T-cell (primary cell): ENCODE results near the gene MRPS34. TPM values are rescaled to one million over a fixed set of nuclear protein-coding genes. Genes with fewer than 3 reads are reported as not detected.
A peak's percentile ranks its signal among the peaks of the same experiment; 100 is the strongest.

Experiments
- ATAC-seq, 4 experiments: fragments of 200-7000 bp in 3 of 4; fragments of 150-1000 bp in 1 of 4; cut with Tn5 transposase; replicated peaks in 1 of 4; 1 replicate in 3 of 4; 2 replicates in 1 of 4; pipeline ENCODE4 v1.10.0; 2021; ENCODE audit warnings: moderate library complexity in 3 of 4, mild to moderate bottlenecking in 2 of 4, moderate number of reproducible peaks in 1 of 4
- CTCF ChIA-PET, 2 donors: fragments of 300-600 bp; sonication (Branson Sonifier 250); formaldehyde crosslinking; loops; one replicate each; lab custom pipeline; 2022; ENCODE audit warnings: antibody characterized with exemption in 2 of 2; lab: Charles Lee
- POLR2A ChIA-PET, 2 donors: fragments of 300-600 bp; sonication (Branson Sonifier 250); formaldehyde crosslinking; loops; one replicate each; lab custom pipeline; 2022; ENCODE audit warnings: antibody characterized with exemption in 2 of 2; lab: Charles Lee
- DNase-seq, 35 experiments: peaks; one replicate each; pipeline versions ENCODE4 v3.0.0 to v3.0.0-alpha.2; 2013 to 2023
- H3K27ac ChIP-seq: one replicate; pipeline ENCODE4 v1.5.1; 2013; ENCODE audit warnings: low read length
- H3K27me3 ChIP-seq, 2 experiments: replicated peaks in 1 of 2; 1 replicate in 1 of 2; 2 replicates in 1 of 2; pipeline versions ENCODE4 v1.6.1 to v1.7.0; 2013; ENCODE audit warnings: low read length in 1 of 2, mixed read lengths in 1 of 2; ENCODE audit not compliant: control insufficient read depth in 2 of 2, insufficient read depth in 2 of 2; ENCODE audit errors: extremely low read depth in 1 of 2
- H3K36me3 ChIP-seq, 2 donors: 1 replicate in 1 of 2; 2 replicates in 1 of 2; pipeline versions ENCODE4 v1.6.1 to v1.7.0; 2013; ENCODE audit warnings: low read length in 1 of 2; ENCODE audit not compliant: control insufficient read depth in 2 of 2, insufficient read depth in 1 of 2; ENCODE audit errors: extremely low read depth in 1 of 2
- H3K4me1 ChIP-seq, 2 experiments: 1 replicate in 1 of 2; 2 replicates in 1 of 2; pipeline versions ENCODE4 v1.6.1 to v1.7.0; 2013; ENCODE audit warnings: low read length in 2 of 2, mixed read lengths in 1 of 2; ENCODE audit not compliant: insufficient read depth in 2 of 2, control insufficient read depth in 1 of 2; ENCODE audit errors: extremely low read depth in 1 of 2
- H3K4me3 ChIP-seq, 2 donors: 1 replicate in 1 of 2; 2 replicates in 1 of 2; pipeline versions ENCODE4 v1.5.1 to v1.7.0; 2013; ENCODE audit warnings: mild to moderate bottlenecking in 2 of 2, low read length in 1 of 2, moderate library complexity in 1 of 2; ENCODE audit not compliant: control insufficient read depth in 1 of 2; ENCODE audit errors: extremely low read depth in 1 of 2
- H3K9me3 ChIP-seq: 2 replicates; pipeline ENCODE4 v1.7.0; 2013
- H3K27ac Mint-ChIP-seq, 2 donors: one replicate each; pipeline ENCODE4 v1.8.0; 2020 to 2021; ENCODE audit warnings: mild to moderate bottlenecking in 2 of 2, mixed read lengths in 2 of 2
- H3K27me3 Mint-ChIP-seq, 2 donors: one replicate each; pipeline ENCODE4 v1.8.0; 2021 to 2022; ENCODE audit warnings: mixed read lengths in 2 of 2
- H3K36me3 Mint-ChIP-seq: one replicate; pipeline ENCODE4 v1.8.0; 2021; ENCODE audit warnings: mixed read lengths
- H3K4me1 Mint-ChIP-seq, 3 donors: one replicate each; pipeline ENCODE4 v1.8.0; 2020 to 2022; ENCODE audit warnings: mixed read lengths in 3 of 3, mild to moderate bottlenecking in 1 of 3
- H3K4me3 Mint-ChIP-seq, 3 donors: one replicate each; pipeline ENCODE4 v1.8.0; 2020 to 2022; ENCODE audit warnings: mild to moderate bottlenecking in 3 of 3, mixed read lengths in 3 of 3, moderate library complexity in 3 of 3
- H3K9me3 Mint-ChIP-seq, 3 donors: one replicate each; pipeline ENCODE4 v1.8.0; 2020 to 2022; ENCODE audit warnings: mixed read lengths in 3 of 3
- WGBS: methylation state at CpG from one replicate; pipeline ENCODE4 v1.1.5; 2013; ENCODE audit warnings: missing lambda C conversion rate; ENCODE audit not compliant: insufficient coverage; 5-methylcytosine and 5-hydroxymethylcytosine counted together
- total RNA-seq, 35 experiments: library from RNA in 6 of 35; stranded (reverse) in 6 of 35; fragments of 120-200 nt in 1 of 35; gene quantifications; one replicate each; pipeline versions ENCODE4 v1.2.1 to v1.2.4 and lab custom pipeline; 2013 to 2026

The MRPS34 gene
- total RNA-seq, 5 donors from 2014 or later (not counting 1 experiment from before 2014, with no cell fraction given) = 37.5 to 91.2 (median 77.9) TPM

DNA sequence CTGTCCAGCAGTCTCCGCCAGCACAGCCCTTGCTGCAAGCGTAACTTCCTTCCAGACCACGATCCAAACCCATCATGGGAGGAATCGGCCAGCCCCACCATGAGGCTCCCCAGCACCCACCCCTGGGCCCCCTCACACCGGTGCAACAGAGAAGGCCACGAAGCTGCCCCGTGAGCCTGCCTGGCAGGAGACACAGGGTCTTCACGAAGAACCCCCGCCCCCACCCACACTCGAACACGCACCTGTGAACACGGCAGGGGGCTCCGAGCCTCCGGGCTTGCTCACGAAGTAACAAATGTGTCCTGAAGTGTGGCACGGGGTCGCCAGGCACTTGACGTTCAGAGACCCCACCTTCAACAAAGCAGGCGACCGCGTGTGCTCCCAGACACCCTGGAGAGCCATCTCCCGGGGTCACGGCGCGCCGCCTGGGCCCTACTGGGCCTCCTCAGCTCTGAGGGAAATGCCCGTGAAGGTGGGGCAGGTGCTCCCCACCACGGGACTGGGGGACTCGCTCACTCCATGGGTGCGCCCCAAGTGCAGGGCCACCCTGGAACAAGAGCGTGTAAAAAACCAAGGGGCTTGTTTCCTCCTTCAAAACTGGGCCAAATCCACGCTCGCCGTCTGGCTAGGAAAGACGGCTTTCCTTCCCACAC, 46.1 kb upstream of the MRPS34 start:
- DNase-seq (no peak), ATAC-seq (no peak)
- Mint-ChIP-seq H3K27me3 (no peaks in the 10 kb centered on the region), H3K4me1 (peaks cover 0 to 7% (median 4%) of the 10 kb centered on the region in 3 donors), H3K9me3 (no peaks in the 10 kb centered on the region), H3K27ac (no peak overlapping the region), H3K36me3 (peaks cover 9% of the 10 kb centered on the region), H3K4me3 (no peak overlapping the region)
- peaks cover 47 to 71% of the 10 kb centered on the region in 2 donors for H3K36me3 ChIP-seq
- peaks cover 0 to 23% of the 10 kb centered on the region in 2 experiments for H3K4me1 ChIP-seq
- no peaks in the 10 kb centered on the region for H3K9me3 ChIP-seq
- H3K27me3 ChIP-seq = no peaks in the 10 kb centered on the region
- WGBS = 96% methylated on average over 31 of the region's 35 CpGs
- H3K27ac ChIP-seq = no peak overlapping the region
- H3K4me3 ChIP-seq = no peak overlapping the region
- POLR2A ChIA-PET = no interaction called here
- CTCF ChIA-PET = no interaction called here

DNA sequence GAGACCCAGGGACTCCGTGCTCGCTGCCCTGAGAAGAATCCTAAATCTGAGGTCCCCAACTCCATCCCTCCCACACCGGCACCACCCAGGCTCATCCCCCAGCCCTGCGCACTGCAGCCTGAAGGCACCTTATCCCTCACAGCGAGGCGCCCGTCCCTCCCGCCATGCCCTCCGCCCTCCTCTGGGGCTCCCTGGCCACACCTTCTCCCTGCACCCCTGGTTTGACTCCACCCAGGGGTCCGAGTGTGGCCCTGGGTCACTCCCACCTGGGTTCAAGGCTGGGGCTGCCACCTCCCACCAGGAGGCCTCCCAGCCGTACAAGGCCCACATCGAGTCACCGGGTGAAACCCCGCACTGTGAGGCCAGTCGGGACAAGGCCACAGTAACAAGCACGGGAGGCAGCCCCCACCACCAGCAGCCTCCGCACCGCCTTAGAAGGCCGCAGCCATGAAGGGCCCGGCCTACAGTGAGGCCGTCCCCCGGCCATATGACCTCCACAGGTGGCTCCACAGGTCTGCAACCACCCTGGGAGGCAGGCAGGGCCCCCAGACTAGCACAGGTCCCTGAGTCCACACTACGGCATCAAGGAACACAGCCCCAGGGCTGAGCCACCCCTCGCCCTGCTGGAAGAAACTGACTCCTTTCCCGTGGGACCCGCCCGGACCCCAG, 45.4 kb upstream of the MRPS34 start:
- Histone ChIP-seq H3K4me3 (no peak overlapping the region), H3K27me3 (no peaks in the 10 kb centered on the region), H3K36me3 (peaks cover 47 to 78% of the 10 kb centered on the region in 2 donors), H3K4me1 (peaks cover 0 to 19% of the 10 kb centered on the region in 2 experiments), H3K27ac (no peak overlapping the region), H3K9me3 (no peaks in the 10 kb centered on the region)
- Mint-ChIP-seq H3K27ac (no peak overlapping the region), H3K4me1 (peaks cover under 1 to 3% (median 2%) of the 10 kb centered on the region in 3 donors), H3K36me3 (peaks cover 14% of the 10 kb centered on the region), H3K9me3 (no peaks in the 10 kb centered on the region), H3K27me3 (no peaks in the 10 kb centered on the region), H3K4me3 (no peak overlapping the region)
- DNase-seq (no peak), ATAC-seq (no peak)
- ChIA-PET CTCF (no interaction called here), POLR2A (no interaction called here)
- 94% methylated on average over 27 of the region's 27 CpGs for WGBS

DNA sequence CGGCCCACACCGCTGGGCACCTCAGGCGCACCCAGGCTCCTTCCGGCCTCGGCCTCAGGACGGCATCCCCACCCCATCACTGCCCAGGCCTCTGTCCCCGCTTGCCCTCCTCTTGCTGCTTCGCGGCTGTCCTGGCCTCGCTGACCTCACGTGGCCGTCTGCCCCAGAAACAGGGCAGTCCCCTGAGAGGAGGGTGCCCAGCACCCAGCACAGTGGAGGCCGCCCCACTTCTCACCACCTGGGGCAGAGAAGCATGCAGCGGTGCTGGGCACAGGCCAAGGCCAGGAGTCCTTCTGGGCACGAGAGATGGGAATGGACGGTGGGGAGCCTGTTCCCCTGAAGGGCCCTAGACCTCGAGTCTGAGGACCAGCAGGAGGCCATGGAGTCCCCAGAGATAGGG, 44.8 kb upstream of the MRPS34 start:
- Mint-ChIP-seq H3K27ac (no peak overlapping the region), H3K27me3 (no peaks in the 10 kb centered on the region), H3K4me1 (peaks cover 6 to 9% (median 7%) of the 10 kb centered on the region in 3 donors), H3K9me3 (no peaks in the 10 kb centered on the region), H3K36me3 (peaks cover 18% of the 10 kb centered on the region), H3K4me3 (no peak overlapping the region)
- Histone ChIP-seq H3K36me3 (peaks cover 45 to 81% of the 10 kb centered on the region in 2 donors), H3K9me3 (no peaks in the 10 kb centered on the region), H3K4me3 (no peak overlapping the region), H3K27me3 (no peaks in the 10 kb centered on the region), H3K4me1 (peaks cover 0 to 17% of the 10 kb centered on the region in 2 experiments), H3K27ac (no peak overlapping the region)
- no peak for DNase-seq
- CTCF ChIA-PET = no interaction called here
- ATAC-seq = no peak
- POLR2A ChIA-PET = no interaction called here
- 96% methylated on average over 14 of the region's 17 CpGs for WGBS

DNA sequence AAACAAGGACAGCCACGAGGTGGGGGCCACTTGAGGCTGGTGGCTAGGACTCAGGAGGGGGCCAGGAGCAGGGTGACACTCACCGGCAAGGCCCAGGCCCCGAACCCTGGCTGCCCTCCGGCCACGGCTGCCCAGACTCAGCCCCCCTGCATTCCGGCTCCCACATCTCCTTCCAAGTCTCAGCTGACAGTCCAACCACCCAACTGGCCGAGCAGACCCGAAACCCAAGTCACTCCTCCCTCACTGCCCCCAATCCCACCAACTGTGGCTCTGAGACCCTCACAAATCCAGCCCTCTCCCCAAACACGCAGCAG, 44.3 kb upstream of the MRPS34 start:
- no peaks in the 10 kb centered on the region for H3K9me3 Mint-ChIP-seq
- Histone ChIP-seq H3K36me3 (peaks cover 40 to 76% of the 10 kb centered on the region in 2 donors), H3K9me3 (no peaks in the 10 kb centered on the region), H3K4me1 (peaks cover 0 to 12% of the 10 kb centered on the region in 2 experiments), H3K4me3 (no peak overlapping the region), H3K27me3 (no peaks in the 10 kb centered on the region), H3K27ac (no peak overlapping the region)
- no peak for ATAC-seq
- ChIA-PET POLR2A (no interaction called here), CTCF (no interaction called here)
- H3K4me1 Mint-ChIP-seq = peaks cover 7 to 11% (median 10%) of the 10 kb centered on the region in 3 donors
- DNase-seq = no peak
- no peak overlapping the region for H3K4me3 Mint-ChIP-seq
- no peaks in the 10 kb centered on the region for H3K27me3 Mint-ChIP-seq
- H3K27ac Mint-ChIP-seq = no peak overlapping the region
- peaks cover 18% of the 10 kb centered on the region for H3K36me3 Mint-ChIP-seq
- 97% methylated on average over 9 of the region's 9 CpGs for WGBS

DNA sequence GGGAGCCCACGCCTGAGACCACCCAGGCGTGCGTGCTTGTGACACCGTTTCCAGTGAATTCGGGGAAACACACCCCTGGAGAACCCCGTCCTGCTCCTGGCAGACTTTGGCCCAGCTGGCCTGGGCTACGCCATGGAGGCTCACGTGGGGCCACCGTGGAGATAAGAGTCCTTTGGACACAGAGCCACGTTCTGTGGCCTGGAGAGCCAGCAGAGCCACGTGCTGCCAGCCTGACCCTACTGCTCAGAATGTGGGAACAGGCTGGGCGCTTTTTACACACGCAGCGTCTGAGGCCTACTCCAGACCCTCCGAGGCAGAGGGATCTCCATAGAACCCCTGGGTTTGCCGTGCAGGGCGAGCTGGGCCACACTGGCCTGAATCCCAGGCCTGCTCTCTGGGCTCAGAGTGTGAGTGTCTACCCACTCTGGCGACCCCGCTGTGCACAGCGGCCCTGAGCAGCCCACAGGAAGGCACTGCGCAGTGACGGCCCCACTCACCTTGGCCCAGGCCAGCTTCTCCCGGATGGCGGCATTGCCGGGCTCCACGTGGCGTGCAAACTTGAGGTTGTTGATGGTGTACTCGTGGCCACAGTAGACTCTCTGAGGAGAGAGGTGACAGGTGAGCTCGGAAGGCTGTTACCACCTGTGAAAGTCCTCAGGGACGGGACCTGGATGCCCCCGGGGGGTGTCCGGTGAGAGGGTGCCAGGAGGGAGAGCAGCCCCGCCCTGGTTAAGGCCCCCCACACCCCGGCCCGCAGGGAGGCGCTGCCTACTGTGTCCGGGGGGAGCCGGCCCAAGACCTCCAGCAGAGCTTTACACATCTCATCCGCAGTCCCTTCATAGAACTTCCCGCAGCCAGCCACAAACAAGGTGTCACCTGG, 43.7 kb upstream of the MRPS34 start:
- Histone ChIP-seq H3K36me3 (peaks cover 36 to 70% of the 10 kb centered on the region in 2 donors), H3K4me1 (peaks cover 0 to 7% of the 10 kb centered on the region in 2 experiments), H3K27me3 (no peaks in the 10 kb centered on the region), H3K4me3 (no peak overlapping the region), H3K9me3 (no peaks in the 10 kb centered on the region), H3K27ac (no peak overlapping the region)
- DNase-seq (no peak), ATAC-seq (no peak)
- ChIA-PET POLR2A (no interaction called here), CTCF (no interaction called here)
- Mint-ChIP-seq H3K27me3 (no peaks in the 10 kb centered on the region), H3K4me3 (no peak overlapping the region), H3K36me3 (peaks cover 18% of the 10 kb centered on the region), H3K9me3 (no peaks in the 10 kb centered on the region), H3K4me1 (peaks cover 7 to 11% (median 10%) of the 10 kb centered on the region in 3 donors), H3K27ac (no peak overlapping the region)
- 96% methylated on average over 38 of the region's 40 CpGs for WGBS

DNA sequence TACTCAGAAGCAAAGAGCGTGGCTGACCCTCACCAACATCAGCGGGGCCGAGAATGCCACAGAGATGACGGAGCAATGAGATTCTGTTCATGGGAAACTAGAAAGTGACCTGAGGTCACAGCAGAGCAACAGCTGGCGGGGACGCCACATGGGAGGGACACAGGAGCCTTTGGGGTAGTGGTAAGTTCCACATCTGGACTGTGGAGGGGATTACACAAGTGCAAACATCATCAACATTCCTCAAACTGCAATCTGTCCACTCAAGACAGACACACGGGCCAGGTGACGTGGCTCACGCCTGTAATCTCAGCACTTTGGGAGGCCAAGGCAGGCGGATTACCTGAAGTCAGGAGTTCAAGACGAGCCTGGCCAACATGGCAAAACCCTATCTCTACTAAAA, 42.5 kb upstream of the MRPS34 start:
- ChIA-PET POLR2A (interaction anchor here in 1 of 2 donors (0.6 kb wide), 1 partner anchor 834 kb away, joined by 8 read pairs; the partner anchor contains the start of gene SOX8), CTCF (interaction anchor here in 1 of 2 donors (1.2 kb wide), 1 partner anchor 8 kb away, joined by 5 read pairs; no protein-coding TSS in a partner anchor)
- no peaks in the 10 kb centered on the region for H3K27me3 Mint-ChIP-seq
- Histone ChIP-seq H3K9me3 (no peaks in the 10 kb centered on the region), H3K27ac (no peak overlapping the region), H3K36me3 (peaks cover 29 to 64% of the 10 kb centered on the region in 2 donors), H3K4me1 (peaks cover 0 to 2% of the 10 kb centered on the region in 2 experiments), H3K4me3 (no peak overlapping the region), H3K27me3 (no peaks in the 10 kb centered on the region)
- peak overlapping the region in 1 of 2 donors; percentile 36 for H3K27ac Mint-ChIP-seq
- DNase-seq (no peak), ATAC-seq (no peak)
- H3K36me3 Mint-ChIP-seq = peaks cover 18% of the 10 kb centered on the region
- H3K9me3 Mint-ChIP-seq = no peaks in the 10 kb centered on the region
- 93% methylated on average over 6 of the region's 11 CpGs for WGBS
- peaks cover 7 to 11% (median 10%) of the 10 kb centered on the region in 3 donors for H3K4me1 Mint-ChIP-seq
- H3K4me3 Mint-ChIP-seq = no peak overlapping the region
